IPS-20b (cell line): Measurements from ENCODE around the gene CCDC195.
"Not testable (repeated sequence)": the region's sequence is repeated elsewhere in the genome, so short reads cannot be mapped to it uniquely, and the experiment has no call there.

Experiments used
- H3K27ac ChIP-seq: one replicate; pipeline ENCODE4 v1.5.1; 2013; ENCODE audit warnings: low read length
- H3K27me3 ChIP-seq: 2 replicates; pipeline ENCODE4 v1.6.1; 2013; ENCODE audit warnings: mild to moderate bottlenecking, low read length, inconsistent platforms; ENCODE audit not compliant: insufficient read depth
- H3K36me3 ChIP-seq: 2 replicates; pipeline ENCODE4 v1.6.1; 2013; ENCODE audit warnings: low read depth, mild to moderate bottlenecking, inconsistent platforms, low read length, moderate library complexity; ENCODE audit not compliant: insufficient read depth
- H3K4me1 ChIP-seq: 2 replicates; pipeline ENCODE4 v1.6.1; 2013; ENCODE audit warnings: mild to moderate bottlenecking, control low read depth, inconsistent platforms, low read length, moderate library complexity; ENCODE audit not compliant: insufficient read depth
- H3K4me3 ChIP-seq: 2 replicates; pipeline ENCODE4 v1.5.1; 2013; ENCODE audit warnings: mild to moderate bottlenecking, low read length, inconsistent platforms
- H3K9ac ChIP-seq: 2 replicates; pipeline ENCODE4 v1.6.1; 2013; ENCODE audit warnings: low read depth, mild to moderate bottlenecking, inconsistent platforms, low read length, moderate library complexity
- H3K9me3 ChIP-seq: 2 replicates; pipeline ENCODE4 v1.6.1; 2013; ENCODE audit warnings: mild to moderate bottlenecking, low read depth, low read length, inconsistent platforms; ENCODE audit not compliant: insufficient read depth

The CCDC195 gene

GRCh38 chr2:224688997-224689396, 27.2 kb downstream of the CCDC195 start:
- Histone ChIP-seq H3K9ac (no peak overlapping the region), H3K27me3 (no peaks in the 10 kb centered on the region), H3K9me3 (no peaks in the 10 kb centered on the region), H3K27ac (no peak overlapping the region), H3K36me3 (no peaks in the 10 kb centered on the region), H3K4me1 (no peaks in the 10 kb centered on the region), H3K4me3 (no peak overlapping the region)

- H3K27me3 ChIP-seq: no peaks in the 10 kb centered on the region
- H3K9me3 ChIP-seq: no peaks in the 10 kb centered on the region
- H3K36me3 ChIP-seq: no peaks in the 10 kb centered on the region
- H3K9ac ChIP-seq: no peak overlapping the region
- H3K27ac ChIP-seq: no peak overlapping the region
- H3K4me1 ChIP-seq: no peaks in the 10 kb centered on the region
- no peak overlapping the region for H3K4me3 ChIP-seq
These were observed 29.0 kb downstream of the CCDC195 start for GRCh38 chr2:224687156-224687555.

- Histone ChIP-seq H3K27ac (no peak overlapping the region), H3K9me3 (no peaks in the 10 kb centered on the region), H3K4me1 (no peaks in the 10 kb centered on the region), H3K4me3 (no peak overlapping the region), H3K27me3 (no peaks in the 10 kb centered on the region), H3K36me3 (no peaks in the 10 kb centered on the region), H3K9ac (no peak overlapping the region)
These were observed 31.0 kb downstream of the CCDC195 start for GRCh38 chr2:224685121-224685520.

- Histone ChIP-seq H3K9me3 (no peaks in the 10 kb centered on the region), H3K4me1 (no peaks in the 10 kb centered on the region), H3K27ac (no peak overlapping the region), H3K36me3 (no peaks in the 10 kb centered on the region), H3K4me3 (no peak overlapping the region), H3K9ac (no peak overlapping the region), H3K27me3 (no peaks in the 10 kb centered on the region)
These were observed 34.0 kb downstream of the CCDC195 start for GRCh38 chr2:224682134-224682533.

- Histone ChIP-seq H3K4me3 (no peak overlapping the region), H3K4me1 (no peaks in the 10 kb centered on the region; the same call in 1 of the 2 replicates), H3K27ac (no peak overlapping the region), H3K9me3 (no peaks in the 10 kb centered on the region), H3K36me3 (no peaks in the 10 kb centered on the region), H3K9ac (no peak overlapping the region), H3K27me3 (no peaks in the 10 kb centered on the region)
These were observed 44.4 kb downstream of the CCDC195 start for GRCh38 chr2:224671731-224672130.

- Histone ChIP-seq H3K36me3 (no peaks in the 10 kb centered on the region), H3K9ac (no peak overlapping the region), H3K27me3 (no peaks in the 10 kb centered on the region), H3K4me1 (no peaks in the 10 kb centered on the region; the same call in 1 of the 2 replicates), H3K4me3 (no peak overlapping the region), H3K9me3 (no peaks in the 10 kb centered on the region), H3K27ac (no peak overlapping the region)
These were observed 46.0 kb downstream of the CCDC195 start for GRCh38 chr2:224670203-224670602.

- Histone ChIP-seq H3K27me3 (no peaks in the 10 kb centered on the region), H3K9me3 (no peaks in the 10 kb centered on the region), H3K36me3 (no peaks in the 10 kb centered on the region), H3K27ac (no peak overlapping the region), H3K4me1 (no peaks in the 10 kb centered on the region; the same call in 1 of the 2 replicates), H3K9ac (no peak overlapping the region), H3K4me3 (no peak overlapping the region)
These were observed 46.7 kb downstream of the CCDC195 start for GRCh38 chr2:224669449-224669848.

- H3K9me3 ChIP-seq: peaks cover 6% of the 10 kb centered on the region; the same call in 1 of the 2 replicates
- no peak overlapping the region for H3K27ac ChIP-seq
- H3K4me3 ChIP-seq: no peak overlapping the region
- no peaks in the 10 kb centered on the region for H3K36me3 ChIP-seq
- H3K9ac ChIP-seq: no peak overlapping the region
- no peaks in the 10 kb centered on the region; the same call in 1 of the 2 replicates for H3K4me1 ChIP-seq
- H3K27me3 ChIP-seq: no peaks in the 10 kb centered on the region
These were observed 47.8 kb downstream of the CCDC195 start for GRCh38 chr2:224668123-224668909.

- H3K27me3 ChIP-seq: no peaks in the 10 kb centered on the region
- H3K9ac ChIP-seq: no peak overlapping the region
- H3K4me1 ChIP-seq: no peaks in the 10 kb centered on the region; the same call in 1 of the 2 replicates
- H3K9me3 ChIP-seq: peaks cover 17% of the 10 kb centered on the region; the same call in 1 of the 2 replicates
- no peaks in the 10 kb centered on the region for H3K36me3 ChIP-seq
- H3K27ac ChIP-seq: no peak overlapping the region
- H3K4me3 ChIP-seq: no peak overlapping the region
These were observed 49.1 kb downstream of the CCDC195 start for GRCh38 chr2:224666951-224667553.

- H3K4me1 ChIP-seq, H3K9ac ChIP-seq, H3K27ac ChIP-seq, H3K4me3 ChIP-seq, H3K36me3 ChIP-seq, H3K27me3 ChIP-seq: not testable (repeated sequence)
- H3K9me3 ChIP-seq: peaks cover 22% of the 10 kb centered on the region; the same call in 1 of the 2 replicates
These were observed 52.8 kb downstream of the CCDC195 start for GRCh38 chr2:224663322-224663721.

GRCh38 chr2:224661708-224662107, 54.5 kb downstream of the CCDC195 start:
- H3K4me1 ChIP-seq, H3K36me3 ChIP-seq, H3K27ac ChIP-seq, H3K9ac ChIP-seq, H3K27me3 ChIP-seq, H3K4me3 ChIP-seq: not testable (repeated sequence)
- H3K9me3 ChIP-seq: peaks cover 22% of the 10 kb centered on the region; the same call in 1 of the 2 replicates

- no peaks in the 10 kb centered on the region for H3K4me1 ChIP-seq
- H3K9ac ChIP-seq: no peak overlapping the region
- H3K36me3 ChIP-seq: no peaks in the 10 kb centered on the region
- H3K4me3 ChIP-seq: no peak overlapping the region
- H3K9me3 ChIP-seq: peaks cover 24% of the 10 kb centered on the region; the same call in 1 of the 2 replicates
- H3K27me3 ChIP-seq: no peaks in the 10 kb centered on the region
- no peak overlapping the region for H3K27ac ChIP-seq
These were observed 56.5 kb downstream of the CCDC195 start for GRCh38 chr2:224659714-224660113.
